H1 (cell line): ENCODE results near the gene SLC39A9. TPM values are rescaled to one million over a fixed set of nuclear protein-coding genes. Genes with fewer than 3 reads are reported as not detected.

Experiments
- BRCA1 ChIP-seq: IDR thresholded peaks from 2 replicates; pipeline ENCODE4 v1.6.1; 2012; ENCODE audit warnings: low read depth, low read length, improper control_type of control experiment
- EZH2 ChIP-seq: fragments of 200-600 bp; sonication (generic); IDR thresholded peaks from 2 replicates; pipeline ENCODE4 v1.7.1; 2012; ENCODE audit warnings: low read depth, mild to moderate bottlenecking, moderate library complexity, low read length, inconsistent platforms; ENCODE audit not compliant: severe bottlenecking
- KDM5A ChIP-seq: fragments of 200-600 bp; IDR thresholded peaks from 2 replicates; pipeline ENCODE4 v1.7.1; 2012; ENCODE audit warnings: mild to moderate bottlenecking, low read length, inconsistent platforms, mixed read lengths
- NANOG ChIP-seq: IDR thresholded peaks from 2 replicates; pipeline ENCODE4 v1.6.1; 2011; ENCODE audit warnings: low read length, low read depth, mild to moderate bottlenecking, inconsistent platforms; ENCODE audit not compliant: insufficient read depth, poor library complexity, severe bottlenecking
- SIX5 ChIP-seq: IDR thresholded peaks from 2 replicates; pipeline ENCODE4 v1.6.1; 2011; ENCODE audit warnings: mild to moderate bottlenecking, low read depth, low read length
- SP1 ChIP-seq: IDR thresholded peaks from 2 replicates; pipeline ENCODE4 v1.6.1; 2011; ENCODE audit warnings: low read depth, low read length
- SP2 ChIP-seq: IDR thresholded peaks from 2 replicates; pipeline ENCODE4 v1.6.1; 2012; ENCODE audit warnings: mild to moderate bottlenecking, low read length, inconsistent platforms
- TAF1 ChIP-seq: IDR thresholded peaks from 2 replicates; pipeline ENCODE4 v1.6.1; 2011; ENCODE audit warnings: mild to moderate bottlenecking, low read depth, low read length
- polyA plus RNA-seq, 7 experiments: library from polyadenylated mRNA; depleted of rRNA in 3 of 7; stranded (reverse) in 5 of 7; unstranded in 2 of 7; fragments of >200 nt in 5 of 7; fragments of 200-250 nt in 2 of 7; gene quantifications; 1 replicate in 5 of 7; 2 replicates in 1 of 7; 4 replicates in 1 of 7; pipeline versions ENCODE4 v1.2.1 to v1.2.3, GENCODE V29; 2011 to 2013; ENCODE audit warnings: missing spikeins in 2 of 7, mixed read lengths in 2 of 7
- total RNA-seq: library from RNA; stranded (reverse); fragmentation: NEBNext Ultra II Directional; extraction: Animal tissue kit (Norgen Biotek cat#: 25700); gene quantifications from 2 replicates; pipeline ENCODE4 v1.2.1, GENCODE V29; 2021
- TF ChIP-seq, protein P1 (sequence below): fragments of 300-600 bp; sonication (generic); IDR thresholded peaks from 2 replicates; pipeline ENCODE4 v1.7.1; 2012; ENCODE audit warnings: low read length, moderate library complexity, mild to moderate bottlenecking, inconsistent platforms; ENCODE audit not compliant: insufficient replicate concordance
- TF ChIP-seq, protein P2 (sequence below), 3 experiments: IDR thresholded peaks; 1 replicate in 2 of 3; 2 replicates in 1 of 3; pipeline versions ENCODE4 v1.5.1 to v1.6.1; 2011; ENCODE audit warnings: low read length in 3 of 3, mild to moderate bottlenecking in 3 of 3, inconsistent platforms in 2 of 3, low read depth in 1 of 3, moderate library complexity in 1 of 3; ENCODE audit not compliant: insufficient read depth in 1 of 3; ENCODE audit errors: control extremely low read depth in 1 of 3

SLC39A9 gene
- total and polyA plus RNA-seq, 2 of the 8 experiments (the other 6 are each of a cell fraction or from before 2014, with no cell fraction given), result 31.0 to 44.2 TPM

DNA sequence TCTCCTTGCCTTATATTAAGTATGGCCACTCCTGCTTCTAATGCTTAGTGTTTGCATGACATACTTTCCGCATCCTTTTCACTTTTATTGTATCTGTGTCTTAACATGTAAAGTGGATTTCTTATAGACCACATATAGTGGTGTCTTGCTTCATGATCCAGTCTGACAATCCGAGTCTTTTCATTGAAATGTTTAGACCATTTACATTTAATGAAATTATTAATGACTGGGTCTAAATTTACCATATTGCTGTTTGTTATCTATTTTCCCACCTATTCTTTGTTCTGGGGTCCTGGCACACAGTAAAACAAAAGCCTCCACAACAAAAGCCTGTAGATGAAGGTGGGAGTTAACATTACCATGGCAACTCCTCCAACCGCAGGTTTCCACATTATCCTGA lies 23.3 kb upstream of the SLC39A9 start (continued):
- TF ChIP-seq, protein P1, sequence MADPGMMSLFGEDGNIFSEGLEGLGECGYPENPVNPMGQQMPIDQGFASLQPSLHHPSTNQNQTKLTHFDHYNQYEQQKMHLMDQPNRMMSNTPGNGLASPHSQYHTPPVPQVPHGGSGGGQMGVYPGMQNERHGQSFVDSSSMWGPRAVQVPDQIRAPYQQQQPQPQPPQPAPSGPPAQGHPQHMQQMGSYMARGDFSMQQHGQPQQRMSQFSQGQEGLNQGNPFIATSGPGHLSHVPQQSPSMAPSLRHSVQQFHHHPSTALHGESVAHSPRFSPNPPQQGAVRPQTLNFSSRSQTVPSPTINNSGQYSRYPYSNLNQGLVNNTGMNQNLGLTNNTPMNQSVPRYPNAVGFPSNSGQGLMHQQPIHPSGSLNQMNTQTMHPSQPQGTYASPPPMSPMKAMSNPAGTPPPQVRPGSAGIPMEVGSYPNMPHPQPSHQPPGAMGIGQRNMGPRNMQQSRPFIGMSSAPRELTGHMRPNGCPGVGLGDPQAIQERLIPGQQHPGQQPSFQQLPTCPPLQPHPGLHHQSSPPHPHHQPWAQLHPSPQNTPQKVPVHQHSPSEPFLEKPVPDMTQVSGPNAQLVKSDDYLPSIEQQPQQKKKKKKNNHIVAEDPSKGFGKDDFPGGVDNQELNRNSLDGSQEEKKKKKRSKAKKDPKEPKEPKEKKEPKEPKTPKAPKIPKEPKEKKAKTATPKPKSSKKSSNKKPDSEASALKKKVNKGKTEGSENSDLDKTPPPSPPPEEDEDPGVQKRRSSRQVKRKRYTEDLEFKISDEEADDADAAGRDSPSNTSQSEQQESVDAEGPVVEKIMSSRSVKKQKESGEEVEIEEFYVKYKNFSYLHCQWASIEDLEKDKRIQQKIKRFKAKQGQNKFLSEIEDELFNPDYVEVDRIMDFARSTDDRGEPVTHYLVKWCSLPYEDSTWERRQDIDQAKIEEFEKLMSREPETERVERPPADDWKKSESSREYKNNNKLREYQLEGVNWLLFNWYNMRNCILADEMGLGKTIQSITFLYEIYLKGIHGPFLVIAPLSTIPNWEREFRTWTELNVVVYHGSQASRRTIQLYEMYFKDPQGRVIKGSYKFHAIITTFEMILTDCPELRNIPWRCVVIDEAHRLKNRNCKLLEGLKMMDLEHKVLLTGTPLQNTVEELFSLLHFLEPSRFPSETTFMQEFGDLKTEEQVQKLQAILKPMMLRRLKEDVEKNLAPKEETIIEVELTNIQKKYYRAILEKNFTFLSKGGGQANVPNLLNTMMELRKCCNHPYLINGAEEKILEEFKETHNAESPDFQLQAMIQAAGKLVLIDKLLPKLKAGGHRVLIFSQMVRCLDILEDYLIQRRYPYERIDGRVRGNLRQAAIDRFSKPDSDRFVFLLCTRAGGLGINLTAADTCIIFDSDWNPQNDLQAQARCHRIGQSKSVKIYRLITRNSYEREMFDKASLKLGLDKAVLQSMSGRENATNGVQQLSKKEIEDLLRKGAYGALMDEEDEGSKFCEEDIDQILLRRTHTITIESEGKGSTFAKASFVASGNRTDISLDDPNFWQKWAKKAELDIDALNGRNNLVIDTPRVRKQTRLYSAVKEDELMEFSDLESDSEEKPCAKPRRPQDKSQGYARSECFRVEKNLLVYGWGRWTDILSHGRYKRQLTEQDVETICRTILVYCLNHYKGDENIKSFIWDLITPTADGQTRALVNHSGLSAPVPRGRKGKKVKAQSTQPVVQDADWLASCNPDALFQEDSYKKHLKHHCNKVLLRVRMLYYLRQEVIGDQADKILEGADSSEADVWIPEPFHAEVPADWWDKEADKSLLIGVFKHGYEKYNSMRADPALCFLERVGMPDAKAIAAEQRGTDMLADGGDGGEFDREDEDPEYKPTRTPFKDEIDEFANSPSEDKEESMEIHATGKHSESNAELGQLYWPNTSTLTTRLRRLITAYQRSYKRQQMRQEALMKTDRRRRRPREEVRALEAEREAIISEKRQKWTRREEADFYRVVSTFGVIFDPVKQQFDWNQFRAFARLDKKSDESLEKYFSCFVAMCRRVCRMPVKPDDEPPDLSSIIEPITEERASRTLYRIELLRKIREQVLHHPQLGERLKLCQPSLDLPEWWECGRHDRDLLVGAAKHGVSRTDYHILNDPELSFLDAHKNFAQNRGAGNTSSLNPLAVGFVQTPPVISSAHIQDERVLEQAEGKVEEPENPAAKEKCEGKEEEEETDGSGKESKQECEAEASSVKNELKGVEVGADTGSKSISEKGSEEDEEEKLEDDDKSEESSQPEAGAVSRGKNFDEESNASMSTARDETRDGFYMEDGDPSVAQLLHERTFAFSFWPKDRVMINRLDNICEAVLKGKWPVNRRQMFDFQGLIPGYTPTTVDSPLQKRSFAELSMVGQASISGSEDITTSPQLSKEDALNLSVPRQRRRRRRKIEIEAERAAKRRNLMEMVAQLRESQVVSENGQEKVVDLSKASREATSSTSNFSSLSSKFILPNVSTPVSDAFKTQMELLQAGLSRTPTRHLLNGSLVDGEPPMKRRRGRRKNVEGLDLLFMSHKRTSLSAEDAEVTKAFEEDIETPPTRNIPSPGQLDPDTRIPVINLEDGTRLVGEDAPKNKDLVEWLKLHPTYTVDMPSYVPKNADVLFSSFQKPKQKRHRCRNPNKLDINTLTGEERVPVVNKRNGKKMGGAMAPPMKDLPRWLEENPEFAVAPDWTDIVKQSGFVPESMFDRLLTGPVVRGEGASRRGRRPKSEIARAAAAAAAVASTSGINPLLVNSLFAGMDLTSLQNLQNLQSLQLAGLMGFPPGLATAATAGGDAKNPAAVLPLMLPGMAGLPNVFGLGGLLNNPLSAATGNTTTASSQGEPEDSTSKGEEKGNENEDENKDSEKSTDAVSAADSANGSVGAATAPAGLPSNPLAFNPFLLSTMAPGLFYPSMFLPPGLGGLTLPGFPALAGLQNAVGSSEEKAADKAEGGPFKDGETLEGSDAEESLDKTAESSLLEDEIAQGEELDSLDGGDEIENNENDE, result no peak
- no peak for TF ChIP-seq SP2
- no peak for TF ChIP-seq BRCA1
- no peak for TF ChIP-seq EZH2
- TF ChIP-seq TAF1, result no peak
- TF ChIP-seq SIX5, result no peak
- TF ChIP-seq KDM5A, result no peak
- TF ChIP-seq SP1, result no peak
- TF ChIP-seq, protein P2, sequence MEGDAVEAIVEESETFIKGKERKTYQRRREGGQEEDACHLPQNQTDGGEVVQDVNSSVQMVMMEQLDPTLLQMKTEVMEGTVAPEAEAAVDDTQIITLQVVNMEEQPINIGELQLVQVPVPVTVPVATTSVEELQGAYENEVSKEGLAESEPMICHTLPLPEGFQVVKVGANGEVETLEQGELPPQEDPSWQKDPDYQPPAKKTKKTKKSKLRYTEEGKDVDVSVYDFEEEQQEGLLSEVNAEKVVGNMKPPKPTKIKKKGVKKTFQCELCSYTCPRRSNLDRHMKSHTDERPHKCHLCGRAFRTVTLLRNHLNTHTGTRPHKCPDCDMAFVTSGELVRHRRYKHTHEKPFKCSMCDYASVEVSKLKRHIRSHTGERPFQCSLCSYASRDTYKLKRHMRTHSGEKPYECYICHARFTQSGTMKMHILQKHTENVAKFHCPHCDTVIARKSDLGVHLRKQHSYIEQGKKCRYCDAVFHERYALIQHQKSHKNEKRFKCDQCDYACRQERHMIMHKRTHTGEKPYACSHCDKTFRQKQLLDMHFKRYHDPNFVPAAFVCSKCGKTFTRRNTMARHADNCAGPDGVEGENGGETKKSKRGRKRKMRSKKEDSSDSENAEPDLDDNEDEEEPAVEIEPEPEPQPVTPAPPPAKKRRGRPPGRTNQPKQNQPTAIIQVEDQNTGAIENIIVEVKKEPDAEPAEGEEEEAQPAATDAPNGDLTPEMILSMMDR (IDR thresholded peaks at IDR 0.05; ENCODE audit: control extremely low read depth in 1 of 3, insufficient read depth in 1 of 3, low read depth in 1 of 3, low read length in 3 of 3), result no peak
- no peak for TF ChIP-seq NANOG
